Thymus (tissue), 11 donors: Measurements from ENCODE around the gene ACIN1. TPM values are rescaled to one million over a fixed set of nuclear protein-coding genes. Genes with fewer than 3 reads are reported as not detected.

Experiments used
- DNase-seq, 9 donors: peaks; one replicate each; pipeline ENCODE4 v3.0.0-alpha.2; 2013; ENCODE audit warnings: low spot score in 9 of 9, low read depth in 6 of 9, missing footprints in 1 of 9
- H3K27ac ChIP-seq, 2 donors: one replicate each; pipeline ENCODE4 v1.5.1; 2013; ENCODE audit warnings: control low read depth in 1 of 2, low read depth in 1 of 2, low read length in 1 of 2, mild to moderate bottlenecking in 1 of 2, moderate library complexity in 1 of 2
- H3K27me3 ChIP-seq, 2 donors: one replicate each; pipeline ENCODE4 v1.5.1; 2013; ENCODE audit warnings: low read length in 1 of 2; ENCODE audit not compliant: control insufficient read depth in 2 of 2, insufficient read depth in 1 of 2
- H3K36me3 ChIP-seq, 2 donors: one replicate each; pipeline ENCODE4 v1.5.1; 2013; ENCODE audit warnings: low read length in 1 of 2, mild to moderate bottlenecking in 1 of 2, moderate library complexity in 1 of 2; ENCODE audit not compliant: control insufficient read depth in 2 of 2, insufficient read depth in 2 of 2
- H3K4me1 ChIP-seq, 2 donors: one replicate each; pipeline ENCODE4 v1.5.1; 2013; ENCODE audit warnings: low read length in 2 of 2; ENCODE audit not compliant: control insufficient read depth in 2 of 2, insufficient read depth in 2 of 2
- H3K4me3 ChIP-seq, 2 donors: one replicate each; pipeline ENCODE4 v1.5.1; 2013; ENCODE audit warnings: low read length in 2 of 2, control low read depth in 1 of 2, mild to moderate bottlenecking in 1 of 2
- H3K9me3 ChIP-seq, 2 donors: one replicate each; pipeline ENCODE4 v1.5.1; 2013; ENCODE audit warnings: low read length in 1 of 2, mild to moderate bottlenecking in 1 of 2; ENCODE audit not compliant: control insufficient read depth in 2 of 2, insufficient read depth in 1 of 2
- WGBS: extraction: QIAGEN DNeasy Blood & Tissue Kit; methylation state at CpG from one replicate; pipeline ENCODE4 v1.1.7; 2013; 5-methylcytosine and 5-hydroxymethylcytosine counted together
- polyA plus RNA-seq: library from polyadenylated mRNA; stranded (reverse); fragments of 200-250 nt; gene quantifications from one replicate; pipeline ENCODE4 v1.2.3, GENCODE V29; 2013
- total RNA-seq: library from RNA; stranded (reverse); fragments of 120-200 nt; gene quantifications from one replicate; pipeline ENCODE4 v1.2.4, GENCODE V29; 2013
- donor health status: healthy.

ACIN1 gene
- total and polyA plus RNA-seq, 2 donors = 75.6 to 123 TPM

- Histone ChIP-seq H3K4me1 (no peaks in the 10 kb centered on the region), H3K9me3 (no peaks in the 10 kb centered on the region), H3K4me3 (no peak overlapping the region), H3K36me3 (peaks cover 9 to 15% of the 10 kb centered on the region in 2 donors), H3K27me3 (peaks cover 0 to 2% of the 10 kb centered on the region in 2 donors), H3K27ac (no peak overlapping the region)
- 98% methylated on average over 2 of the region's 2 CpGs for WGBS
- no peak for DNase-seq
These were observed 7.9 kb upstream of the ACIN1 start for GRCh38 chr14:23102801-23103200.

GRCh38 chr14:23101986-23102625 is 7.2 kb upstream of the ACIN1 start:
- no peak for DNase-seq
- Histone ChIP-seq H3K36me3 (peaks cover 12 to 22% of the 10 kb centered on the region in 2 donors), H3K4me3 (no peak overlapping the region), H3K27me3 (peaks cover 0 to 2% of the 10 kb centered on the region in 2 donors), H3K9me3 (no peaks in the 10 kb centered on the region), H3K4me1 (no peaks in the 10 kb centered on the region), H3K27ac (no peak overlapping the region)
- WGBS = 93% methylated on average over 10 of the region's 10 CpGs

GRCh38 chr14:23101213-23101970 is 6.5 kb upstream of the ACIN1 start:
- Histone ChIP-seq H3K27ac (no peak overlapping the region), H3K27me3 (peaks cover 0 to 2% of the 10 kb centered on the region in 2 donors), H3K4me1 (peaks cover 0 to 5% of the 10 kb centered on the region in 2 donors), H3K4me3 (no peak overlapping the region), H3K9me3 (no peaks in the 10 kb centered on the region), H3K36me3 (peaks cover 12 to 23% of the 10 kb centered on the region in 2 donors)
- no peak for DNase-seq
- 95% methylated on average over 6 of the region's 6 CpGs for WGBS

- Histone ChIP-seq H3K27ac (no peak overlapping the region), H3K36me3 (peaks cover 12 to 23% of the 10 kb centered on the region in 2 donors), H3K4me1 (peaks cover 0 to 8% of the 10 kb centered on the region in 2 donors), H3K9me3 (no peaks in the 10 kb centered on the region), H3K4me3 (no peak overlapping the region), H3K27me3 (peaks cover 0 to under 1% of the 10 kb centered on the region in 2 donors)
- no peak for DNase-seq
- 98% methylated on average over 10 of the region's 10 CpGs for WGBS
These were observed 4.4 kb upstream of the ACIN1 start for GRCh38 chr14:23099212-23099861.

- 90% methylated on average over 7 of the region's 7 CpGs for WGBS
- Histone ChIP-seq H3K27ac (no peak overlapping the region), H3K27me3 (no peaks in the 10 kb centered on the region), H3K9me3 (no peaks in the 10 kb centered on the region), H3K36me3 (peaks cover 12 to 29% of the 10 kb centered on the region in 2 donors), H3K4me3 (no peak overlapping the region), H3K4me1 (peaks cover 8 to 14% of the 10 kb centered on the region in 2 donors)
- no peak for DNase-seq
These were observed 2.9 kb upstream of the ACIN1 start for GRCh38 chr14:23097786-23098185.

GRCh38 chr14:23095196-23096108 is 516 bp upstream of the ACIN1 start, which contains the start of gene C14orf119:
TSS of gene C14orf119 (plus strand) at chr14:23095505. CDS start at chr14:23097659, 2,154 bp downstream.
- Histone ChIP-seq H3K27ac (peak within 1 kb of the TSS; percentile 96 to 99), H3K4me3 (peak within 1 kb of the TSS; percentile 80 to 92), H3K36me3 (peaks cover 24 to 50% of the 10 kb centered on the region in 2 donors), H3K4me1 (peaks cover 8 to 14% of the 10 kb centered on the region in 2 donors), H3K27me3 (no peaks in the 10 kb centered on the region), H3K9me3 (no peaks in the 10 kb centered on the region)
- DNase-seq = peak; percentile 99 to 100 (median 100)
- WGBS = under 1% methylated on average over 46 of the region's 46 CpGs

- 2% methylated on average over 14 of the region's 14 CpGs for WGBS
- H3K36me3 ChIP-seq = peaks cover 37 to 61% of the 10 kb centered on the region in 2 donors
- H3K4me1 ChIP-seq = peaks cover 8 to 14% of the 10 kb centered on the region in 2 donors
- H3K4me3 ChIP-seq = peak overlapping the region; percentile 75 to 80
- peak in 1 of 9 donors; percentile 87 for DNase-seq
- H3K9me3 ChIP-seq = no peaks in the 10 kb centered on the region
- peak overlapping the region; percentile 93 to 99 for H3K27ac ChIP-seq
- H3K27me3 ChIP-seq = no peaks in the 10 kb centered on the region
These were observed 808 bp downstream of the ACIN1 start for GRCh38 chr14:23093991-23094665.

GRCh38 chr14:23093526-23093925 is 1.4 kb downstream of the ACIN1 start:
- DNase-seq = no peak
- H3K4me1 ChIP-seq = peaks cover 8 to 14% of the 10 kb centered on the region in 2 donors
- 97% methylated on average over 2 of the region's 2 CpGs for WGBS
- H3K9me3 ChIP-seq = no peaks in the 10 kb centered on the region
- no peaks in the 10 kb centered on the region for H3K27me3 ChIP-seq
- peak overlapping the region in 1 of 2 donors; percentile 80 for H3K4me3 ChIP-seq
- no peak overlapping the region for H3K27ac ChIP-seq
- peaks cover 40 to 62% of the 10 kb centered on the region in 2 donors for H3K36me3 ChIP-seq
